ENCODE results near the gene CA10.

Gene CA10

DNA sequence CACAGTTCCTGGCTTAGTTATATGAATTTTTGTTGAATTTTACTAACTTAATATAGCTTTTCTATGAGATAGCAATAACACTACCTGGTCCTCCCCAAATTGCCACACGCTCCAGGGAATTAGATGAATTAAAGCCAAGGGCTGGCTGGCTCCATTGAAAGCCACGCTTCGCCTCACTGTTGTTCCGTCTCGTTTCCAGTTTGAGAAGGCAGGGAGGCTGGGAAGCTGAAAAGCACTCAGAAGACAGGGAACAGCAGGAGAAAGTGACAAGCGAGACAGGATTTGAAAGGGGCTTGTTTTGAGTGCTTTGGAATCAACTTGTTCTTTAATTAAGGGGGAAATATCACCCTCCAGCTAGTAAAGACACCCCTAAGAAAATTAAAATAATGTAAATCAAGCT lies 425.3 kb downstream of the CA10 start:
- FAIRE-seq (no peak), DNase-seq (ENCODE audit: low spot score) (no peak)

- FAIRE-seq (no peak), DNase-seq (ENCODE audit: low spot score) (no peak)
Observed at GRCh38 chr17:51731941-51732722, 426.4 kb downstream of the CA10 start.

- no peak for DNase-seq (ENCODE audit: low spot score)
- no peak for FAIRE-seq
Observed at GRCh38 chr17:51730303-51731050, 428.0 kb downstream of the CA10 start.

- DNase-seq (ENCODE audit: low spot score) (no peak), FAIRE-seq (no peak)
Observed at GRCh38 chr17:51725185-51725584, 433.3 kb downstream of the CA10 start.

GRCh38 chr17:51724043-51724580 lies 434.4 kb downstream of the CA10 start:
- DNase-seq (ENCODE audit: low spot score) (no peak), FAIRE-seq (no peak)

DNA sequence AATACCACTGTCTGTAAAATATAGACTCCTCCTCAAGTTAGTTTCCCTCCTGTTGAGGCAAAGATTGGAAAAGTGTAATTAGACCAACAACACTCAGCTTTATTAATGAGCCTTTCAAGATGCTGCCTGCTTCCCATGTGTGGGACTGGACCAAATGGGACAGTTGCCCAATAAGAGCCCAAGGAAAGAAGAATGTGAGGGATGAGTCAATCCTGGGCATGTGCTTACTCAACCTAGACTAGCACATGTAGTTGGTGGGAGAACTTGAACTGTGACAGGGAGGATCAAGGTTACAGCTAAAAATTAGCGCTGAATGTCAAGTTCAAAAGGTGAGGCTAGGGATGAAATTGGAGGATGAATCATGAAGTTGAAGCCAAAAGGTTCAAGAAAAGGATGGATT lies 435.5 kb downstream of the CA10 start:
- no peak for FAIRE-seq
- DNase-seq (ENCODE audit: low spot score) = no peak

DNA sequence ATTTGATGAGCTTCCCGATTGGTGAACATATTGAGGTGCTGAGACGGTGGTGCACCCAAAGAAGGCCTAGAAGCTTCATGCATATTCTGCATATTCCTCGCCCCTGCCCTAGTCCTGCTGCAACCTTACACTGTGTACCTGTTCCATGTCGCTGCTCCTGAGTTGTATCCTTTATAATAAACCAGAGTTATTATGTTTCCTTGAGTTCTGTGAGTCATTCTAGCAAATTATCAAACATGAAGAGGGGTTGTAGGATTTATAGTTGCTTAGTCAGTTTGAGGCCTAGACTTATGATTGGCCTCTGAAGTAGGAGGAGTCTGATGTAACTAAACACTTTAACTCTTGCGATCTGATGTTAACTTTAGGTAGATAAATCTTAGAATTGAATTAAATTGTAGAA lies 436.8 kb downstream of the CA10 start:
- FAIRE-seq (no peak), DNase-seq (ENCODE audit: low spot score) (no peak)

- DNase-seq (ENCODE audit: low spot score) (no peak), FAIRE-seq (no peak)
Observed at GRCh38 chr17:51720439-51720838, 438.1 kb downstream of the CA10 start.

- FAIRE-seq (no peak), DNase-seq (ENCODE audit: low spot score) (no peak)
Observed at GRCh38 chr17:51718983-51719382, 439.5 kb downstream of the CA10 start.

DNA sequence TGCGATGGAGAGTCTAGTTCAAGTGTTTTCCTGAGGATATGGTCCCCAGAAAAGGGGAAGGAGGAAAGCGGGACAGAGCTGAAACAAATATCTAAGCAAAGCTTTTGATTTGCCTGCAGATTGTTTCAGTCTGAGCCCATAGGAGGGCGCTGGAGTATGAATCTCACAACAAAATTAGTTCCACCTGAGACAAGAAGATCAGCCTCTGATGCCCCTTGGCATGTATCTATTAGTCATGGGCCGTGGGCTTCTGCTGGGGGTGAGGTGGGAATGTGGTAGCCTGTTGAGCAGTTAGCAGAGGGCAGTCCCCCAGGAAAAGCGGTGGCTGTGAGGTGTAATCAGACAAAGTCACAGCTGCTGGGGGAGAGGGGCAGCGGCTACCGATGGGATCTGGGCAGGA lies 446.9 kb downstream of the CA10 start:
- DNase-seq (ENCODE audit: low spot score) (no peak), FAIRE-seq (no peak)

DNA sequence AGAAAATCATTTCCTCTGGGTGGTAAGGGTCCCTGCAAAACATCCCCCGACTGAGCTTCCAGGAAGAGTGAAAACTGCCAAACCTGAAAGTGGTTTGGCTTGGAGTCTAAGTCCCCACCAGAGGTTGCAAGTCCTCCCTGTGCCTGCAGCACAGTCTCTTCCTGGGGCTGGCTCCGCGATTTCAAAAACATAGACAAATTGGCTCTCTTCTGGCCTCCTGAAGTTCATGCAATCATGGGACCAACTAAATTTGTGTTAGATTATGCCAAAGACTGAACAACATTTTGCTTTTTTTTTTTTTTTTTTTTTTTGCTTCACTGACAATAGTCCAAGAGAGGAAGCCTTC lies 447.9 kb downstream of the CA10 start:
- DNase-seq (ENCODE audit: low spot score) (no peak), FAIRE-seq (no peak)

DNA sequence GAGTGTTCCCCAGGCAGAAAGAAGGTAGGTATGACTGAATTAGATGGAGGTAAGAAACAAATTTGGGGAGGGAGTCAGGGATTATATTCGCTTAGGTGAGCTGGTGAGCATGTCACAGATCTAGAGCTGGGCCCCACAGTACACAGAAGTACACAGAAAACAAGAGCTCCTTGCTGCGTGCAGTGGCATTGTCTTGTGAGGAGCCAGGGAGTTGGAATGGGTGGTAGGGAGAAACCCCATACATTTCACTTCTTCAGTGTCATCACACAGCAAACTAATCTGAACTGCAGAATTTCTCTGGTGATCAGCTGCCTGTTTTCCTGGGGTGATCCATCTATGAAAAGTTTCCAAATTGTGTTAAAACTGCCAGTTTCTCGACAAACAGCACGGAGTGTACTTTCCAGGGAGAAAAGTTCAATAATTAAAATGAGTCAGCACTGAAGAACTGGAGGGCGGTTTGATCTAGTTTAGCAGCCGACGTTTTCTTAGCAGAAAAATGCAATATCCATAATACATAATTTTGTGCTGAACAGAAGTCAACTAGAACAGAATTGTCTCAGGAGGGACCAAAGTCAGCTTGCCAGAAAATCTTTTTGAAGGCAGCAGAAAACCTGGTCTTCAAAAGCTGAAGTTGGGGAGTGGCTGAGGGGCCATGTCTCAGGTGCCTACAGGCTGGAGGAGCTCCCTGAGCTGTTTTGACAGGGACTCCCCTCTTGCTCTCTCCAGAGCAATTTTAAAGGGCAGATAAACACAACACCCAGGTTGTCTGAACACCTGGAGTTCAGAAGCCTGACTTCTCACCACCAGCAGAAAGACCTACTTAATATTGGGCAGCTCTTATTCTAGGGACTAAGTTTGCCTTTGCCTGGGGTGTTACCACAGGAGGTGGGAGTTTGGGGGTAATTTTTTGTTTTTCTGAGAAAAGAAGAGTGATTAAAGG lies 448.6 kb downstream of the CA10 start:
- DNase-seq (ENCODE audit: low spot score) (no peak), FAIRE-seq (no peak)

DNA sequence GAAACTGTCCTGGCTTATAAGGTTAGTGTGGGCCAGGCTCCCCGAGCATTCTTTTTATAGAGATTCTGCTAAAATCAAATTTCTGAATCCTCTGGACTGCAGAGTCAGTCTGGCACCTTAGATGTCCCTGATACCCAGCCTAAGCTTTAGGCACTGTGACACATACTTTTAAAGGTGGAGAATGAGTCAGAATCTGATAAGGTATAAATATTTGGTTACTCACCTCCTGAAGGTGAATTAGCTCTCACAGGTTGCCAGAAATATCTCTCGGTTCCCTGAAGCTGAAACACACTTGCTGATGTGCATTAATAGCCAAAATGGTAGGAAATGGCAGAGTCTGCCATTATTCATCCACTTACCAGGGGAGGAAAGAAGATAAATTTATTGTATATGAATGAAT lies 451.3 kb downstream of the CA10 start:
- DNase-seq (ENCODE audit: low spot score) (no peak), FAIRE-seq (no peak)

GRCh38 chr17:51706093-51706492 lies 452.4 kb downstream of the CA10 start:
- DNase-seq (ENCODE audit: low spot score) (no peak), FAIRE-seq (no peak)

DNA sequence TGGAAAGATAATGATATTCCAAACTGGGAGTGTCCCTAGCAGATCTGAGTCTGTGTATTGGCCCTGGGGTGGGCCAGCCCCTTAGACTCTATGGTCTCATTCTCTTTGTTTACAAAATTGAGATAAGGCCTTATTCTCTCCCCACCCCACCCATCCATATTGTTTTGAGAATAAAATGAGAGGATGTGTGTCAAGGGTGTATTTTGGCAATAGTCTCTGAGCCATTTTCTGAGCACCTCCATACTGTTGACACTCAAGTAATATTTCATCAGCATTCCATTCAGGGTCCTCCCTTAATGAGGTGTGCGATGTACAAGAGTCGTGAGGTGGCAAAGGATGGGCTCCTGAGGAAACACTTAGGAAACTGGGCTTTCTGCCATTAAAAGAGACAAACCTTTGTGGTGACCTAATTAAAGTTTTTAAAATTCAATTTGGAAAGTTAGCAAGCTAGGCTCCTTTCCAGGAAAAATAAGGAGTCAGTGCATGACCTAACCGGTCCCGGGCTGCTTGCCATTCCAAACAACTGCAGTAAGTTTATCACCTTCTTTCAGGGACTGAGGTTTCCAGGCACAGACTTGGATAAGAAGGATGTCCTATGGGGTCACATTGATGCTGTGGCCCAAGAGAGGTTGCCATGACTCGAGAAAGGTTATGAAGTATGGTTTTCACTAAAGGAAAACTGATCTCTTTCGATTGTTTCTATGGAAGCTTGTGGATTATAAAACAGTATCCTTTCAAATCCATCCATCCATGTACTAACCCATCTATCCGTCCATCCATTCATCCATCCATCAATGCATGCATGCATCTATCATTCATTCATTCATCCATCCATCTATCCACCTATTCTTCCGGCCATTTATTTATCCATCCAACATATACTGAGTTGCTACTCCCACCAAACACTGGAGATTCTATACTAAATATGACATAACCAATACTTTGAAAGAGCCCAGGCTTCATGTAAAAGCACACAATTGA lies 454.9 kb downstream of the CA10 start:
- DNase-seq (ENCODE audit: low spot score) (peak; percentile 24), FAIRE-seq (no peak)

DNA sequence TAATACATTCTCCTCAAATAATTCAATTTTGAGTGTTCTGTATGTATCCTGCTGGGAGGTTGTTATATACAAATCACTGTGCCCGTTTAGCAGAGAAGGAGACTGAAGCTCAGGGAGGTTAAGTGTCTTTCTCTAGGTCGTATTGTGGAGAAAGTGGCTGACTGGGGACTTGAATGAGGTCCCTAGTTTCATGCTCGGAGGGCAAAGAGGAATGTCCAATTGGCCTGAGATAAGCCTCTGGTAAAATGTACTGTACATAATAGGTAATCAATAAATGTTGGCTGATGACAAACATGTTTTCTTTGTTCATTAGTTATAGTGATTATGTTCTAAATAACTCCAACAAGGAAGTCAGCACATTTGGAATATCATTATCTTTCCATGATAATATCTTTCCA lies 455.6 kb downstream of the CA10 start:
- no peak for FAIRE-seq
- DNase-seq (ENCODE audit: low spot score) = no peak

DNA sequence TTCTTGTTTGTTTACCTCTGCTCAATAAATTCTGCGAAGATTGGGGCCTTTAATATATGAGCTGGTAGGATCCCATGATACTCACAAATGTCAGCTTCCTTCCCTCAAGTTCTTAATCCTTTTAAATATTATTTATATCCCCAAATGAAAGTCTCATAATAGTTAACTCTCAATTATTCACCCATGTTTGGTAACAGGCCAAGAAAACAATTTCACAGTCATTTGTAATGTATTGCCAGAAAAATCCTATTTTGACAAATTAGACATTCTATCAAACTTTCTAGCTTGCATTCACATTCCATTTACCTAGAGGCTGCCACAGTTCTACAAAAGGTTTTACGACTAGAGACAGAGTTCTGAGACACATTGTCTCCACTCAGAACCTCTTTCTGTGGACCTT lies 457.0 kb downstream of the CA10 start:
- DNase-seq (ENCODE audit: low spot score) (no peak), FAIRE-seq (no peak)

DNA sequence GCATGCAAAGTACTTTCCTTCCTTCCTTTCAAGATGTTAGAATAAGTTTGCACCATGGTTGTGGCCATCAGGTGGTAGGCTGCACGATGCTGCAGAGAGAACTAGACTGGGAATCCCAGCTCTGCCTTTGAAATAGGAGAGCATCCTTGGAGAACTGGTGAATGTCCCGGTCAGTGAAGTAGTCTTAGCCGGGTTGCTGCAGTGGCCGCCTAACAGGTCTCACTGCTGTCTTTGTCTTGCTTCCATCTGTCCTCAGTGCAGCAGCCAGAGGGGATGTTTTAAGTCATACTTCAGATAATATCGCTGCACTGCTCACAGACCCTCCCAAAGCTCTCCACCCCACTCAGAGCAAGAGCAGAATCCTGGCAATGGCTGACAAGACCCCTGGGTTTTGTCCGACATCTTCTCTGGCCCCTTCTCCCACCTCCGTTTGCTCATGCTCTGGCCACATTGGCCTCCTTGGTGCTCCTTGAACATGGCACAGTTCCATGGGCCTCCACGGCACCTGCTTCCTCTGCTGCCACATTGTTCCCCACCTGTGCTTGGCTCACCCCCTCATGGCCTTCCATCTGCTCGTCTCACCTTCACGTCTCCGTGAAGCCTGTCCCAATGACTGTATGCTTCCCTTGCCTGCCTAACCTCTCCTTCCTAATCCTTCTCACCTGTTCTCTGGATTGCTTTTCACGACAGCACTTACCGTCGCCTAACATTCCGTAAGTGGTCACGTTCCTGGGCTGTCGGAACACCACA lies 458.3 kb downstream of the CA10 start:
- no peak for FAIRE-seq
- no peak for DNase-seq (ENCODE audit: low spot score)

GRCh38 chr17:51699303-51699702 lies 459.2 kb downstream of the CA10 start:
- FAIRE-seq = no peak
- no peak for DNase-seq (ENCODE audit: low spot score)

DNA sequence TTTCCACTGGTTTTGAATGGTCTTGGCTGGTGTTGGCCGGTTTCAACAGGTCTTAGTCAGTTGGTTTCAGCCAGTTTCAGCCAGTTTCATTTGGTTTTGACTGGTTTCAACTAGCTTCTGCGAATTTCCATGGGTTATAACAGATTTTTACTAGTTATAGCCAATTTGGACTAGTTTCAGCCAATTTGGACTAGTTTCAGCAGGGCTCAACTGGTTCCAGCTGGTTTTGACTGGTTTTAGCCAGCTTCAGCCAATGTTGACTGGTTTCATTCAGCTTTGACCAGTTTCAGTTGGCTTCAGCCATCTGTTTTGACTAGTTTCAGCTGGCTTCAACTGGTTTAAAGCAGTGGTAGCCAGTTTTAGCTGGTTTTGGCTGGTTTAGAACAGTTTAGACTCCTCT lies 465.6 kb downstream of the CA10 start:
- DNase-seq (ENCODE audit: low spot score) (no peak), FAIRE-seq (no peak)
